ENCODE measurements around the gene HOXA10.

The HOXA10 gene

DNA sequence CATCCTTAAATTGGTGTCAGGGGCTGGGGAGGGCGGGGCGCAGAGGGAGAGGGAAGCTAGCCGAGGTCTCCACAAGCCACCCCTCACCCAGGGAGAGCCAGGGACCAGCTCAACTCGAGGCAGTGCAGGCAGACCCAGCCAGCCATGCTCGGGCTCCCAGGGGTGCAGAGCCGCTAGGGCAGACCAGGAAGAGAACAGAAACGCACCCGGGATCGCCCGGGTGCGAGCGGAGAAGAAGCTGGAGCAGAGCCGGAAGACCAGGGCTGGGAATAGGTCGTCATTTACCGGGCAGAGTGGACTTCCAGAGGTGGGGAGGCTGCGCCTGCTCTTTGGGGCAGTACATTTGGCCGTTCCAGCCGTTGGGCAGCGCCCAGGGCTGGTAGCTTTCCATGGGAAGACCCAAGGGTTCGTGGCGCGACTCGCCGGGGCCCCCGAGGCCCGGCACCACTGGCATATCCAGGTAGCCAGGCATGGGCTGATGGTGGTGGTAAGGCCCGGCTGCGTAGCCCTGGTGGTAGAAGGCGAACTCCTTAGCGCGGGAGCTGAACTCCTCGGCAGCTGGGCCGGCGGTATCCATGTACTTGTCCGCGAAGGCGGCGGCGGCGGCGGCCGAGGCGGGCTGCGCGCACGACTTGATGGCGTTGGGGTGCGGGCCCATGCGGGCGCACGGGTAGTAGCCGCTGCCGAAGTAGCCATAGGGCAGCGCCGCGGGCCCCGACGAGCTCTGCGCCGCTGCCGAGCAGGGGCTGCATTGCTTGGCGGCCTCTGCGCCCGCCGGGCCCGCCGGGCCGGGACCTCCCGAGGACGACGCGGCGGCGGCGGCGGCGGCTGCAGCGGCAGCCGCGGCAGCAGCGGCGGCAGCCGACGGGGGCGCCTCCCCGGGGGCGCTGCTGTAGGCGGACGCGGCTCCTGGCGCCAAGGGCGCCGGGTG is 25.0 kb upstream of the HOXA10 start:
- peak; percentile 37 for DNase-seq (ENCODE audit: low read depth)
- TF ChIP-seq, protein P1, sequence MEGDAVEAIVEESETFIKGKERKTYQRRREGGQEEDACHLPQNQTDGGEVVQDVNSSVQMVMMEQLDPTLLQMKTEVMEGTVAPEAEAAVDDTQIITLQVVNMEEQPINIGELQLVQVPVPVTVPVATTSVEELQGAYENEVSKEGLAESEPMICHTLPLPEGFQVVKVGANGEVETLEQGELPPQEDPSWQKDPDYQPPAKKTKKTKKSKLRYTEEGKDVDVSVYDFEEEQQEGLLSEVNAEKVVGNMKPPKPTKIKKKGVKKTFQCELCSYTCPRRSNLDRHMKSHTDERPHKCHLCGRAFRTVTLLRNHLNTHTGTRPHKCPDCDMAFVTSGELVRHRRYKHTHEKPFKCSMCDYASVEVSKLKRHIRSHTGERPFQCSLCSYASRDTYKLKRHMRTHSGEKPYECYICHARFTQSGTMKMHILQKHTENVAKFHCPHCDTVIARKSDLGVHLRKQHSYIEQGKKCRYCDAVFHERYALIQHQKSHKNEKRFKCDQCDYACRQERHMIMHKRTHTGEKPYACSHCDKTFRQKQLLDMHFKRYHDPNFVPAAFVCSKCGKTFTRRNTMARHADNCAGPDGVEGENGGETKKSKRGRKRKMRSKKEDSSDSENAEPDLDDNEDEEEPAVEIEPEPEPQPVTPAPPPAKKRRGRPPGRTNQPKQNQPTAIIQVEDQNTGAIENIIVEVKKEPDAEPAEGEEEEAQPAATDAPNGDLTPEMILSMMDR (conservative IDR thresholded peaks at IDR 0.05; ENCODE audit: low read length), result no peak
- peak overlapping the region; percentile 55 for H3K4me3 ChIP-seq (ENCODE audit: low read length)

DNA sequence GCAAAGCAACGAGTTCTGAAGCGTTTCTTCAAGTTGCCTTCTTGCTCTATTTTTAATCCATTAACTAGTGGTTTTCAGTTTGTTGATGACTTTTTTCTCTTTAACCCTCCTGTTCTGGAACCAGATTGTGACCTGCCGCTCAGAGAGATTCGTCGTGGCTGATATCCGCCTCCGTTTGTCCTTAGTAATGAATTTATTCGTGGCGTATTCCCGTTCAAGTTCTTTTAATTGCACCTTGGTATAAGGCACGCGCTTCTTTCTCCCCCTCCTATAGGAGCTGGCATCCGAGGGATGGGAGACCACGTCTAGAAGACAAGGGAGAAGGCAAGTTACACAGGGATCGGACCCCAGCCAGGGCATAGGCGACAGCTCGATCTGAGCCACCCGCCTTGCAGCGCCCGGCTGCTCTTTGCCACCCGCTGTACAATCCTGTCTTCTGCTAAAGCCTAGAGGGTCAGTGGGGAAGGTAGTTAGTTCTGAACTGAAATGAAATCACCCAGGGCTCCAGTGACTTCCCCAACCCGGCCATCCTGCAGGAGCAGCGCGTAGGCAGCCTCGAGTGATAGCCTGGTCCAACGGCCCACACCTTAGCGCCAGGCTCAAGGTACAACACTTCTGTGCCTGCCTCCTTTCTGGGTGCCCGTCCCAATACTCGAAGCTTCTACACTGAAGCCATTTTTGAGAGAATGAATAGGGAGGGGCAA is 24.2 kb upstream of the HOXA10 start:
- H3K4me3 ChIP-seq (ENCODE audit: low read length), result peak overlapping the region; percentile 55
- TF ChIP-seq, protein P1 (conservative IDR thresholded peaks at IDR 0.05; ENCODE audit: low read length), result no peak
- DNase-seq (ENCODE audit: low read depth), result no peak

DNA sequence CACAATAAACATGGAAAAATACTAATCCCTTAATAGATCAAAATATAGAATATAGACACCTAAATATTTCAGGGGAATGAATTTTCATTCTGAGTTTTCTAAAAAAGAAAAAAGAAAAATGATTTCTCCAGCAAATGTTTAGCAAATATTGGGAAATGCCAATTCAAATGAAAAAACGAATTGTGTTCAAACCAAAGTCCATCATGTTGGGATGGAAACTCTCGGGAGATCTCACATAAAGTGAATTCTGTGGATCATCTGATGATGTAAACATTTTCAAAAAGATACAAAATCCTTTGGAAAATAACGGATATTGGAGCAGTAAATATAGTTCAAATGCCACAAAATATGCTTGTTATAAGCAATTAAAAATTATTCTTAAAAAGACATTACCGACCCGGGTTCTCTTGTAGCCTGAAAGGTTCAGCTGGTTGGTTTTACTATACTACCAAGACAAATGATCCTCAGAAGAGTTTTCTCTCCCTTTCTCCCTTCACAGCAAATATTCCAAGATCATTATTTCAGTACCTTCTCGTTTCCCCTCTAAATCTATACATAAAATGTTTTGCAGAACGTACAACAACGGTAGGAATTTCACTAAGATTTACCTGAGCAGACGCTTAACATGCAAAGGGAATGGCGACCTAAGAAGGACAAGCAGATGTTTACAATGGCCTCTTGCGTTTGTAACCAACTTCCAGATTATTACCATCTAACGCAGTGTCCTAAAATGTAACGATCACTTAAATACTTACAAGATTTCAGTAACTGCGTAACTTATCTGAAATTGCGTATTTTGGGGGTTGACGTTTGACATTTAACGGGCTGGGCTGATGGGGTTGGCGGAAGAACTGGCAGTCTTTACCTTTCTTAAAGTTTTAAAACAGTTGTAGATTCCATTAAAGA is 23.3 kb upstream of the HOXA10 start:
- H3K4me3 ChIP-seq (ENCODE audit: low read length), result no peak overlapping the region
- TF ChIP-seq, protein P1 (conservative IDR thresholded peaks at IDR 0.05; ENCODE audit: low read length), result no peak
- DNase-seq (ENCODE audit: low read depth), result no peak

DNA sequence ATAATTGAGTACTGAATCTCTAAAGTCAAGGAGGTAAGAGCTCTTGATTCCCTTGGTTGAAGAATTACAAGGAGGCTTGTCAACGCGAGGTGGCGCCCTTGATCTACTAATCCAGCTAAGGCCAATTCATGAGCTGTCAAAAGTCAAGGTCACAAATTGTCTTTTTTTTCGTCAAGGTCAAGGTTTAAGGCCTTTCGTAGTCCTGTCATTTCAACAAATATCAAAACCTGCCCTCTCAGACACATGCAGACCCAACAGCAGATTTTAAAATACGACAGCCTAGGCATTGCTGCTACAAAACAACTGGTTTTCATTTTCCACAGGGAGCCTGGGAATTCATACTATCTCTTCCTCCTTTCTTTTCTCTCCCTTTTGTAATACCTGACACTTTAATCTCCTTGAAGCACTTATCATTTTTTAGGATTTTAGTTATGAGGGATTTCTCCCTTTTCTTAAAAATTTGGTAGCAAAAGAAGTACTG is 22.2 kb upstream of the HOXA10 start:
- peak; percentile 70 for DNase-seq (ENCODE audit: low read depth)
- TF ChIP-seq, protein P1 (conservative IDR thresholded peaks at IDR 0.05; ENCODE audit: low read length), result peak; percentile 90
- H3K4me3 ChIP-seq (ENCODE audit: low read length), result no peak overlapping the region

DNA sequence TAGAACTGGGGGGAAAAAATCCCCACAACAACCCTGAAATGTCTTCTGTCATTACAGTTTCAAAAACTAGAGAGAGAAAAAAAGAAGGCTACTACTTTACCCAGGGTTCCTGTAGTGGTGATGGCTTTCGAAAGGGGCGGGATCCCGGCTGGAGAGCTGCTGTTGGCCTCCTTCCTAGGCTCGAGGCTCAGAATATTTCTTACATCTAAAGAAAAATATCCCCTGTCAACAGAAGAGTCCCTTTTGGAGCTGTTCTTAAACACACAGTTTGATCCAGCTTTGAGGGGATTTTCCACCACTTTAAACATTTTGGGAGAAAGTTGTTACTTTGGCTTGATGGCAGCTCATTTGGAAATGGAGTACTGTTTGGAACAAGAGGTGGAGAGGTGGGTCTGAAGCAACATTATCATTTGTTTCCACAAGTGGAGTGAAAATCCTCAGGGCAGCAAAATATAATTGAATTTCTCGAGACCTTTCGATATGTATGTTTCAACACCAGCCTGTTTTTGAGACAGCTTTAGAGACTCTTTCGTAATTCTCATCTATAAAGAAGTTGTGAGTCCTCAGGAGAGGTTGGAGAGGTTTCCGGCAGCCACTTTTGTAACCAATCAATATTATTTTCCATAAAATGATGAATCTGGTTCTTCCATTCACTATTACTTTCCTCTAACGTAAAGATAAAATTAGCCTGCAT is 20.7 kb upstream of the HOXA10 start:
- TF ChIP-seq, protein P1 (conservative IDR thresholded peaks at IDR 0.05; ENCODE audit: low read length), result no peak
- no peak overlapping the region for H3K4me3 ChIP-seq (ENCODE audit: low read length)
- DNase-seq (ENCODE audit: low read depth), result no peak

DNA sequence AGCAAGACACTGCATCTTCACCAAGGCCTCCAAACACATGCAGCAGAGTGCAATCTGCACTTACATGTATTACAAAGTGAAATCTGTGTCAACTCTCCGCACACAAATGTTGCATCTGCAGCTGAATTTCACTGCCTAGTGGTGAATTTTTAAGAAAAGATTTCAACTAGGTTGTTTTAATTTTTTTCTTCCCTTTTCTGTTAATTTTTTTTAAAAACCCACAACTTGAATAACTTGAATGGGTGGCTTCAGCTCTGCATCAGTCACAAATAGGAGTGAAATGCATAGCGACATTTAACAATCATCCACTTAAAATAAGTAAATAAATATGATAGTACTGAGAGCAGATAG is 19.9 kb upstream of the HOXA10 start:
- H3K4me3 ChIP-seq (ENCODE audit: low read length), result no peak overlapping the region
- DNase-seq (ENCODE audit: low read depth), result no peak
- TF ChIP-seq, protein P1 (conservative IDR thresholded peaks at IDR 0.05; ENCODE audit: low read length), result no peak
